Liver (tissue), 3 donors: ENCODE results near the gene OSBPL5.

Experiments
- FOXA1 ChIP-seq: IDR thresholded peaks from 2 replicates; pipeline ENCODE4 v1.6.1; 2016; ENCODE audit warnings: antibody characterized with exemption
- HNF4A ChIP-seq, 2 donors: conservative IDR thresholded peaks; 2 replicates each; pipeline ENCODE4 v1.6.1; 2016; ENCODE audit warnings: antibody characterized with exemption in 2 of 2, mild to moderate bottlenecking in 2 of 2
- JUND ChIP-seq, 2 donors: IDR thresholded peaks; 2 replicates each; pipeline ENCODE4 v1.6.1; 2016; ENCODE audit warnings: antibody characterized with exemption in 2 of 2
- RAD21 ChIP-seq, 2 donors: IDR thresholded peaks; 2 replicates each; pipeline ENCODE4 v1.6.1; 2016; ENCODE audit warnings: antibody characterized with exemption in 2 of 2, mild to moderate bottlenecking in 2 of 2
- RXRA ChIP-seq, 2 donors: IDR thresholded peaks; 2 replicates each; pipeline ENCODE4 v1.6.1; 2017 to 2018; ENCODE audit warnings: antibody characterized with exemption in 2 of 2, mild to moderate bottlenecking in 1 of 2
- SP1 ChIP-seq: IDR thresholded peaks from 2 replicates; pipeline ENCODE4 v1.6.1; 2018; ENCODE audit warnings: antibody characterized with exemption, mild to moderate bottlenecking
- TF ChIP-seq, protein P1 (sequence below): fragments of 150-350 bp; IDR thresholded peaks from 2 replicates; pipeline ENCODE4 v1.5.1; 2017; ENCODE audit warnings: improper control_type of control experiment, low read depth, low read length; ENCODE audit not compliant: missing input control
- TF ChIP-seq, protein P2 (sequence below): IDR thresholded peaks from 2 replicates; pipeline ENCODE4 v1.6.1; 2016; ENCODE audit warnings: antibody characterized with exemption, mild to moderate bottlenecking
- TF ChIP-seq, protein P3 (sequence below): IDR thresholded peaks from 2 replicates; pipeline ENCODE4 v1.6.1; 2016; ENCODE audit warnings: antibody characterized with exemption
- TF ChIP-seq, protein P4 (sequence below): IDR thresholded peaks from 2 replicates; pipeline ENCODE4 v1.6.1; 2016; ENCODE audit warnings: antibody characterized with exemption
- donor health status: healthy.
- donor health status: healthy.

DNA sequence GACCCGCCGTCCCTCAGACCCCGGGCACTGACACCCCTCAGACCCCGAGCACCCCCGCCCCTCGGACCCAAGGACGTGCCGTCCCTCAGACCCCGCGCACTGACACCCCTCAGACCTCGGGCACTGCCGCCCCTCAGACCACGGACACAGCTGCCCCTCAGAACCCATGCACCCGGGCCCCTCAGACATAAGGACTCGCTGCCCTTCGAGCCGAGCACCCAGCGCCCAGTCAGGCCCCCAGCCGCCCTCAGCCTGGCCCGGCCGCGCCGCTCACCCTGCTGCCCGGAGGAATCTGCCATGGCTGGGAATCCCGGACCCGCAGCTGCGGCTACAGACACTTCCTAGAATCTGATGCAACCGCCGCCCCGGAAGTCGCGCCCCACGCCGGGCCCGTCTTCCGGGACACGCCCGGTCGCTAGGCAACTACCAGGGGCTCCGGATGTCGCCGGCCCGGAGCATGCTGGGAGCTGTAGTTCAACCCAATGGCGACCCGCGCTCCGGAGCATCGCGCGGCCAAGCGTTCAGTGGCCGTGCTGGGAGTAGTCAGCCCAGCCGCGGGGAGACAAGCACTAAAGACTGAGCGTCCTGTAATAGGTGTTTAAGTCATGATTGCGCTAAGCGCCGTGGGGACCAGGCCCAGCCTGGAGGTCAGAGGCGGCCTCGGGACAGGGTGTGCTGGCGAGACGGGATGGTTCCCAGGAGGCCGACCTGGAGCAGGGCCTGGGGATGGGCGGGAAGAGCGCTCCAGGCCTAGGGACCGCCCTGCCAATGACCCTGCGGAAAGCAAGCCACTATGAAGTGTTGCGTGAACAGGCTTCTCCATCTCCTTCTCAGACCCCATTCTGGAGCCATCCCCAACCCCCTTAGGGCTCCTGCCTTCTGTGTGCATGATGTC lies 107.8 kb downstream of the OSBPL5 start, which contains the start of gene CARS1:
- TF ChIP-seq SP1 (peak; percentile 56), JUND (IDR thresholded peaks at IDR 0.05) (no peak), HNF4A (conservative IDR thresholded peaks at IDR 0.05) (peak in 1 of 2 donors; percentile 27), RAD21 (IDR thresholded peaks at IDR 0.05) (peak in 1 of 2 donors; percentile 8), FOXA1 (no peak), RXRA (IDR thresholded peaks at IDR 0.05) (peak; percentile 83 to 87)
- TF ChIP-seq, protein P1, sequence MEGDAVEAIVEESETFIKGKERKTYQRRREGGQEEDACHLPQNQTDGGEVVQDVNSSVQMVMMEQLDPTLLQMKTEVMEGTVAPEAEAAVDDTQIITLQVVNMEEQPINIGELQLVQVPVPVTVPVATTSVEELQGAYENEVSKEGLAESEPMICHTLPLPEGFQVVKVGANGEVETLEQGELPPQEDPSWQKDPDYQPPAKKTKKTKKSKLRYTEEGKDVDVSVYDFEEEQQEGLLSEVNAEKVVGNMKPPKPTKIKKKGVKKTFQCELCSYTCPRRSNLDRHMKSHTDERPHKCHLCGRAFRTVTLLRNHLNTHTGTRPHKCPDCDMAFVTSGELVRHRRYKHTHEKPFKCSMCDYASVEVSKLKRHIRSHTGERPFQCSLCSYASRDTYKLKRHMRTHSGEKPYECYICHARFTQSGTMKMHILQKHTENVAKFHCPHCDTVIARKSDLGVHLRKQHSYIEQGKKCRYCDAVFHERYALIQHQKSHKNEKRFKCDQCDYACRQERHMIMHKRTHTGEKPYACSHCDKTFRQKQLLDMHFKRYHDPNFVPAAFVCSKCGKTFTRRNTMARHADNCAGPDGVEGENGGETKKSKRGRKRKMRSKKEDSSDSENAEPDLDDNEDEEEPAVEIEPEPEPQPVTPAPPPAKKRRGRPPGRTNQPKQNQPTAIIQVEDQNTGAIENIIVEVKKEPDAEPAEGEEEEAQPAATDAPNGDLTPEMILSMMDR = no peak
- TF ChIP-seq, protein P2, sequence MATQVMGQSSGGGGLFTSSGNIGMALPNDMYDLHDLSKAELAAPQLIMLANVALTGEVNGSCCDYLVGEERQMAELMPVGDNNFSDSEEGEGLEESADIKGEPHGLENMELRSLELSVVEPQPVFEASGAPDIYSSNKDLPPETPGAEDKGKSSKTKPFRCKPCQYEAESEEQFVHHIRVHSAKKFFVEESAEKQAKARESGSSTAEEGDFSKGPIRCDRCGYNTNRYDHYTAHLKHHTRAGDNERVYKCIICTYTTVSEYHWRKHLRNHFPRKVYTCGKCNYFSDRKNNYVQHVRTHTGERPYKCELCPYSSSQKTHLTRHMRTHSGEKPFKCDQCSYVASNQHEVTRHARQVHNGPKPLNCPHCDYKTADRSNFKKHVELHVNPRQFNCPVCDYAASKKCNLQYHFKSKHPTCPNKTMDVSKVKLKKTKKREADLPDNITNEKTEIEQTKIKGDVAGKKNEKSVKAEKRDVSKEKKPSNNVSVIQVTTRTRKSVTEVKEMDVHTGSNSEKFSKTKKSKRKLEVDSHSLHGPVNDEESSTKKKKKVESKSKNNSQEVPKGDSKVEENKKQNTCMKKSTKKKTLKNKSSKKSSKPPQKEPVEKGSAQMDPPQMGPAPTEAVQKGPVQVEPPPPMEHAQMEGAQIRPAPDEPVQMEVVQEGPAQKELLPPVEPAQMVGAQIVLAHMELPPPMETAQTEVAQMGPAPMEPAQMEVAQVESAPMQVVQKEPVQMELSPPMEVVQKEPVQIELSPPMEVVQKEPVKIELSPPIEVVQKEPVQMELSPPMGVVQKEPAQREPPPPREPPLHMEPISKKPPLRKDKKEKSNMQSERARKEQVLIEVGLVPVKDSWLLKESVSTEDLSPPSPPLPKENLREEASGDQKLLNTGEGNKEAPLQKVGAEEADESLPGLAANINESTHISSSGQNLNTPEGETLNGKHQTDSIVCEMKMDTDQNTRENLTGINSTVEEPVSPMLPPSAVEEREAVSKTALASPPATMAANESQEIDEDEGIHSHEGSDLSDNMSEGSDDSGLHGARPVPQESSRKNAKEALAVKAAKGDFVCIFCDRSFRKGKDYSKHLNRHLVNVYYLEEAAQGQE = peak; percentile 63
- TF ChIP-seq, protein P3, sequence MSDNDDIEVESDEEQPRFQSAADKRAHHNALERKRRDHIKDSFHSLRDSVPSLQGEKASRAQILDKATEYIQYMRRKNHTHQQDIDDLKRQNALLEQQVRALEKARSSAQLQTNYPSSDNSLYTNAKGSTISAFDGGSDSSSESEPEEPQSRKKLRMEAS = no peak
- TF ChIP-seq, protein P4, sequence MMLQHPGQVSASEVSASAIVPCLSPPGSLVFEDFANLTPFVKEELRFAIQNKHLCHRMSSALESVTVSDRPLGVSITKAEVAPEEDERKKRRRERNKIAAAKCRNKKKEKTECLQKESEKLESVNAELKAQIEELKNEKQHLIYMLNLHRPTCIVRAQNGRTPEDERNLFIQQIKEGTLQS = peak; percentile 58
